Frontal cortex (tissue), 4 donors: ENCODE results near the gene MANF. TPM values are rescaled to one million over a fixed set of nuclear protein-coding genes. Genes with fewer than 3 reads are reported as not detected.
A peak's percentile ranks its signal among the peaks of the same experiment; 100 is the strongest.
"Not testable (repeated sequence)": the region's sequence is repeated elsewhere in the genome, so short reads cannot be mapped to it uniquely, and the experiment has no call there.

Source experiments
- DNase-seq, 2 donors: peaks; one replicate each; pipeline ENCODE4 v3.0.0; 2012; ENCODE audit warnings: low spot score in 2 of 2
- FAIRE-seq: peaks from 2 replicates; lab custom pipeline; 2012; peaks lifted over from hg19 to GRCh38; lab: Jason Lieb, UNC
- total RNA-seq: library from RNA; depleted of rRNA; stranded (reverse); fragments of >200 nt; gene quantifications from one replicate; pipeline ENCODE4 v1.2.3, GENCODE V29; 2014
- donor health status: control.
- donor health status: control.
- donor health status: control.

MANF gene
- total RNA-seq, 1 donor from 2014 or later: 33.8 TPM

- not testable (repeated sequence) for DNase-seq, FAIRE-seq
Measured at GRCh38 chr3:51387281-51387680, 2.2 kb downstream of the MANF start.

DNA sequence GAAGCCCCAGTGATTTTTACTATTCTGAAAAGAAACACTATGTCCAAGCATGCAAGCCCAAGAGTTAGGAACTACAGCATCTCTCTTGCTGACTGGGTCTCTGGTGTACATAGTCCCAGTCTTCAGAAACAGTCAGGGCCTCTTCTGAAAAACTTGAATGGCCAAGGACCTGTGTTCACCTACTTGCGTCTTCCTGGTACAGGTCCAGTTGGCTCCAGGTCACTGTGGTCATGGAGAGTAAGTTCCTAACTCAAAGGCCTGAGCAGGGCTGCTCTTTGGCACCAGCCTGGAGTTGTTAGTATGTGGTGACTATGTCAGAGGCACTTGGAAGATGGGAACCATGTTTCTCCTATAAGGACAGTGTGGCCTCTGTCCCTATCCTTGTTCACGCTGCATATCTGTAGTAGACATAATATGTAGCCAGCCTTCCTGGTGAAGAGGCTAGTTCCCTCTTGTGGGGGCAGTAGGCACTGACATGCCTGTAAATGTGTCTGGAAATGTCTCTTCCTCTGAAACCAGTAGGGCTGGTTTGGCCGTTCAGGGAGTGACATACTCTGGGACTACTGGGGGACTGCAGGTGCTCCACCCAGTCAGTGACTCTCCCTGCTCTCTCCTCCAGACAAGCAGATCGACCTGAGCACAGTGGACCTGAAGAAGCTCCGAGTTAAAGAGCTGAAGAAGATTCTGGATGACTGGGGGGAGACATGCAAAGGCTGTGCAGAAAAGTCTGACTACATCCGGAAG lies 3.4 kb downstream of the MANF start:
- no peak for FAIRE-seq
- no peak for DNase-seq

GRCh38 chr3:51389423-51390183 lies 4.5 kb downstream of the MANF start:
- no peak for FAIRE-seq
- DNase-seq: peak; percentile 38 to 58

DNA sequence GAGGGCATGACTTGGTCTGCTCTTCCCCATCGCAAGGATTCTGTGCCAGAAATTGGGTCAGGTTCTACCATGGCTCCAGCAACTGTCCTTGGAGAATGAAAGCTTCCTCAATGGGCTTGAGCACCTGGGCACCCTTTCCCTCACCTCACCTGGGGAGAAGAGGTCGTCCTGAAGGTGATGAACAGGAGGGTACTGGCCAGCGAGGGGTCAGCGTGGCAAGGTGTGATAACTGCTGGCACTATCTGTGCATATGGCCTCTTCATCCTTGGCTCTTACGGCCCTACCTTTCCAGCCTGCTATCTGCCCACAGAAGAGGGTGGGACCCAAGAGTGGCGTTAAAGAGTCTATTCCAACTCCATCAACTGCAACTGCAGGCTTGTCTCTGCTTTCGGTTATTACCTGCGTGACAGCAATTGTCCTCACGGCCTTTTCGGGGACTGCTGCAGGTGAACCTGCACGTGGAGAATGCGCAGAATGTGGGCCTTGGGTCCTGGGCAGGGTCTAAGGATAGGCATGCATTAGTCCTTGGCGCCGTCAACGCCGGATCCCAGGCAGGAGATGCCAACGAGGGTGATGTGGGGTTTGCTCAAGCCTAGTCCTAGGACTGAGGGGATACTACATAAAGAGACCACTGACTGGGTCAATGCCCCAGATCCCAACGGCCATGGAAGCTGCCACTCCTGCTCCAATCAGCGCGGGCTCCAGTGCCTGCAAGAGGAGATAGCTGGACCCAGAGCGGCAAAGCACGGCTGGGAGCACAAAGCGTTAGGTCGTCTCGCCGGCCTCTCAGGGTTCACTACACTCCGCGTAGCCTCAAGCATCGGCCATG lies 5.4 kb downstream of the MANF start:
- FAIRE-seq: no peak
- DNase-seq: no peak

DNA sequence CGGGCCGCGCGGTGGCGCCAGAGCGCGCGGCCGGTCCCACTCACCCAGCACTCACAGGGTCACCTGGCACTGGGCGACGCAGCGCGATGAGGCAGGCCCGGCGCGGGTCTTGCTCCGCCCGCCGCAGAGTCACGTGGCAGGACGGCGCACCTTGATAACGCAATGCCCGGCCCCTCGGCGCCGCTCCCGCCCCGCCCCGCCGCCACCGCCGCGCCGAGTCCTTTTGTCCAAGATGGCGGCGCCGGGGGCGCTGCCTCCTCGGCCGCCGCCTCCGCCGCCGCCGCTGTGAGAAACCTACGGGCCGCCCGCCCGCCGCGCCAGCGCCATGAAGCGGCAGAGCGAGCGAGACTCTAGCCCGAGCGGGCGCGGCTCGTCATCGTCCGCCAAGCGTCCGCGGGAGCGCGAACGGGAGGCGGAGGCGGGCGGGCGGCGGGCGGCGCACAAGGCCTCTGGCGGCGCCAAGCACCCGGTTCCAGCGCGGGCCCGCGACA lies 6.0 kb downstream of the MANF start, which contains the start of gene RBM15B:
Gene RBM15B (plus strand): TSS at position 211 of the 491 bp plus-strand sequence. CDS start 115 bp downstream, at position 326.
- FAIRE-seq (no peak), DNase-seq (peak; percentile 98 to 99)

- no peak for FAIRE-seq
- DNase-seq: peak; percentile 28 to 57
Measured at GRCh38 chr3:51391566-51392354, 6.7 kb downstream of the MANF start.

GRCh38 chr3:51392355-51393133 lies 7.5 kb downstream of the MANF start:
- DNase-seq (no peak), FAIRE-seq (no peak)

DNA sequence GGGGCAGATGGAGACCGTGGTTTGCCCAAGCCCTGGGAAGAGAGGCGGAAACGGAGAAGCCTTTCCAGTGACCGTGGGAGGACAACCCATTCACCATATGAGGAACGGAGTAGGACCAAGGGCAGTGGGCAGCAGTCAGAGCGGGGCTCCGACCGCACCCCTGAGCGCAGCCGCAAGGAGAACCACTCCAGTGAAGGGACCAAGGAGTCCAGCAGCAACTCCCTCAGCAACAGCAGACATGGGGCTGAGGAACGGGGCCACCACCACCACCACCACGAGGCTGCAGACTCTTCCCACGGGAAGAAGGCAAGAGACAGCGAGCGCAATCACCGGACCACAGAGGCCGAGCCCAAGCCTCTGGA lies 8.0 kb downstream of the MANF start:
- no peak for DNase-seq
- FAIRE-seq: no peak

DNA sequence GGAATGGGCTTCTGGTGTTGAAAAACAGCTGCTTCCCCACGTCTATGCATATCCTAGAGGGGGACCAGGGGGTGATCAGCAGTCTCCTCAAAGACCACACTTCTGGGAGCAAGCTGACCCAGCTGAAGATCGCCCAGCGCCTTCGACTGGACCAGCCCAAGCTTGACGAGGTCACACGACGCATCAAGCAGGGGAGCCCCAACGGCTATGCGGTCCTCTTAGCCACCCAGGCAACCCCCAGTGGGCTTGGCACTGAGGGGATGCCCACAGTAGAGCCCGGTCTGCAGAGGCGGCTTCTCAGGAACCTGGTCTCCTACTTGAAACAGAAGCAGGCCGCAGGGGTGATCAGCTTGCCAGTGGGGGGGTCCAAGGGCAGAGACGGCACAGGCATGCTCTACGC lies 8.5 kb downstream of the MANF start:
- FAIRE-seq: no peak
- no peak for DNase-seq

GRCh38 chr3:51394541-51394940 lies 9.4 kb downstream of the MANF start:
- no peak for DNase-seq
- FAIRE-seq: no peak

DNA sequence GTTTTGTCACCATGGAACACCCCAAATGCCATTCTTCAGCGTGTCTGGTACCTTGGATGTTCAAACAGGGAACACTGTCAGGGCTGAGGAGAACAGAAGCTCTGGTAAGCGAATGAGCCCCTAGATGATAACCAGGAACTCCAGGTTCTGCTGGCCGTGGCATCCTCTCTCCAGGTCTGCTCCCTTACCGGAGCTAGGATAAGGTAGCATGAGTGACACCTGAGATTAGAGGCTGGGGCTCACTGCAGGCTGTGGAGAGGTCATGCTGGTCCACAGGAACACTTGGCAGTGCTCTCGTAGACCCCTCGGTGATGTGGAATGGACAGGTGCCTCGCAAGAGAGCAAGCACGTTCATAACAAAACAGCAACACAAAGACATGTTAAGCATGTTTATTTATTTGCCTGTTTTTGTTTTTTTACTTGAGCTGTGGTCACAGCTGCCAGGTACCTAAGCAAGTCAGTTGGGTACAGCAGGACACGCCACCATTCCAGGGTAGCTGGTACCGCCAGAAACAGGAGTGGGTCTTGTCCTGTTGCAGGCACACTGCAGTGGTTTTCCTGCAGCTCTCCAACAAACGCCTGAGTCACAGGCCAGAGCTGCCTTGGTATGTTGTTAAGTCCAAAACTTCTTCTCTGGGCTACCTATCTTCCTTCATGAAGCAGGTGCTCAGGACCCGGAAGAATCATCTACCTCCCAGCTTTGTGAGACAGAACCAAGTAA lies 10.6 kb downstream of the MANF start:
- DNase-seq (no peak), FAIRE-seq (no peak)

DNA sequence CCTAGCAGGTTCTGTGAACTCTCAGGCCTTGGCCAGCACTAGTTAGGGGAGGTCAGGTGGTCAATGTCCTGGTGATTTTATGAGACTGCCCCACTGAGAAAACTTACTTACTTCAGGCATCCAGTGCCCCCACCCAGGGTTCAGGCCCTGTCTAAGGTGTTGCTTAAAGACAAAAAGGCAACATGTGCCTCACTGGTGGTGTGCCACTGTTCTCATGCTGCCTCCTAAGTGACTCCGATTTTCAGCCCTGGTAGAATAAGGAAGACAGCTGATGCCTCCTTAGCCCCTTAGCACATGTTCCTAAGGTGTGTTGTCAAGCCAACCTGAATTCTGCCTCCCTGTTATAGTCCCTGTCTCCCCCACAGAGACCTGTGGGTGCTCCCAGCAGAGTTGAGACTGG lies 11.3 kb downstream of the MANF start:
- DNase-seq (no peak), FAIRE-seq (no peak)

GRCh38 chr3:51397392-51397791 lies 12.3 kb downstream of the MANF start:
- DNase-seq (no peak), FAIRE-seq (no peak)

- FAIRE-seq (no peak), DNase-seq (no peak)
Measured at GRCh38 chr3:51398595-51399310, 13.7 kb downstream of the MANF start.

- DNase-seq (no peak), FAIRE-seq (no peak)
Measured at GRCh38 chr3:51400166-51400565, 15.1 kb downstream of the MANF start.

GRCh38 chr3:51401735-51402134 lies 16.6 kb downstream of the MANF start:
- FAIRE-seq: no peak

GRCh38 chr3:51403675-51404074 lies 18.6 kb downstream of the MANF start:
- FAIRE-seq: no peak

More at GRCh38 chr3:51401735-51402134, 16.6 kb downstream of the MANF start:
- DNase-seq: no peak

More at GRCh38 chr3:51403675-51404074, 18.6 kb downstream of the MANF start:
- no peak for DNase-seq
